ENCODE measurements around the gene BTRC.

BTRC gene

DNA sequence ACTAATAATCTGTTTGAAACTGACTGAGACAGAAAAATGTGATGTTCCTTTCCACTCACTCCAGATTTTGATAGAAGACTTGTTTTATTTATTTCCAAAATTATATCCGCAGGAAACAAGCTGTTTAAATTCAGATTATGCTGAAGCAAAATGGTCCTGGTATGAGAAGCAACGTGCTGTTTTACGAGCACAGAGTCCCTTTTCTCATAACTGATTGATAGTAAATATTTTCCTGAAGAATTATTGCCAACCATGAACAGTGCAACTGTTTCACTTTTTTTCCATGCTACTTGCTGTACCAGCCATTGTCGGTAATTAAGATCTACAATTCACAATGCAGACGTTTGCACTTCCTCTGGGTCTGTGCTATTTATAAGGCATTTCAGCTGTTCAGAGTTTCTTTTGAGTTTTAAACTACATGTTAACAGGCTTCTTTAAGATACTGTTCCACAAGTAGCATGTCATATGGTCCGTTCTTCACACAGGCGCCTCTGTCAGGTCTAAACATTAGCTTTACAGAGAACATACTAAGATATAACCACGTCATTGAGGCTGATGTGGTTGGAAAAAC is 130.3 kb downstream of the BTRC start:
- no peak for DNase-seq

- peak in 2 of 14 donors; percentile 6 to 16 for DNase-seq
These were observed 131.2 kb downstream of the BTRC start for GRCh38 chr10:101485207-101485606.

- peak in 9 of 14 donors; percentile 12 to 67 (median 34) for DNase-seq
These were observed 132.0 kb downstream of the BTRC start for GRCh38 chr10:101485681-101486554.

DNA sequence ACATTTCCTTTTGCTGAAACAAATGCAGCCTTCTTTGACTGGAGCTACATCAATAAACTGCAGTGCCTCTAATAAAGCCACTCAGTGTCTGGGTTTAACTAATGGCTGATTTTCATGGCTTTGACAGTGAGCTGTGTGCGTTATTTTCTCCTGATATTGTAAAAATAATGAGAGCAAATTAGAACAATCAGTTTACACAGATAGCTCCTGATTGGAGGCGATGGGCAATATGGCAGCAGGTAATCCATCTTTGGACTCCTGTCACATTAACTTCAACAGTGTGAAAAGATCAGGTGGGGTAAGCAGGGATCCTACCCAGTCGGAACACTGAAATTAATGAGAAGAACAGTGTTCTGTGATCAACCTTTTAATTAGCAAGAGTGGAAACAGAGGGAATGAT is 133.4 kb downstream of the BTRC start:
- DNase-seq, result no peak

DNA sequence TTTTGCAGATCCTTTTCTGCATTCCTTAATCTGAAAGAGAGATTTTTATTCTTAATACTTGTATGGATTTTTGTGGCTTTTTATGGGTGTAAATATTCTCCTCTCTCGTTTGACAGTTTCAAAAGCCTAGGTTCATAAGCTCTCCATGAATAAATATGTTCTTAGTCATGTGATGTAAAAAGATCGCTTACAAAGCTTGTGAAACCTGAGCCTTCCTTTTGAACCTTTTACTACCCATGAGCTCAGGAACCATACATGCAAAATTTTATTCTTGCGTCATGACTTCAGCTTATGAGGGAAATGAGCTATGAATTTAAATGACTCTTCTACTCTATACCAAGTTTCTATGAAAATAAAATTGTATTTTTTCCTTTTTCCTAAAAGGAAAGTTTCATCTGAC is 135.4 kb downstream of the BTRC start:
- no peak for DNase-seq

- DNase-seq, result no peak
These were observed 136.1 kb downstream of the BTRC start for GRCh38 chr10:101490026-101490425.

- no peak for DNase-seq
These were observed 138.2 kb downstream of the BTRC start for GRCh38 chr10:101492205-101492604.

GRCh38 chr10:101492814-101493213 is 138.8 kb downstream of the BTRC start:
- no peak for DNase-seq

DNA sequence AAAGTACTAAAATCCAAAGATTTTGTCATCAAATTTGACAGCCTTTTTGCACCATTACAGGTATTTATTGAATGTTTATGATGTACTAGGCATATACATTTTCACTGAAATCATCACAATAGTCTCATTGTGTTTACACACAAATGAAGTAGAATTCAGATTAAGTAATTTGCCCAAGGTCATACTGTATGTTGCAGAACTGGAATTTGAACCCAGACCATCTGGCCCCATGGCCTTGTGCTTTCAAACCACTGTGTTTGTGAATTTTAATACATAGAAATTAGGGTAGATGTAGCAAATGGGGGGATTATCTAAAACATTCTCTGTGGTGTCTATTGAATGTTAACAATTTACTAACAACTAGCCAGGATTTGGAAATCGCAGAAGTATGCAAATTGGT is 139.3 kb downstream of the BTRC start:
- DNase-seq, result no peak

GRCh38 chr10:101493782-101494281 is 139.9 kb downstream of the BTRC start:
- DNase-seq, result no peak

GRCh38 chr10:101494650-101495049 is 140.7 kb downstream of the BTRC start:
- no peak for DNase-seq

- no peak for DNase-seq
These were observed 141.5 kb downstream of the BTRC start for GRCh38 chr10:101495324-101495925.

- no peak for DNase-seq
These were observed 150.5 kb downstream of the BTRC start for GRCh38 chr10:101504438-101504837.

- DNase-seq, result no peak
These were observed 153.1 kb downstream of the BTRC start for GRCh38 chr10:101506829-101507661.

GRCh38 chr10:101507828-101508227 is 153.9 kb downstream of the BTRC start:
- DNase-seq, result no peak

- DNase-seq, result no peak
These were observed 158.0 kb downstream of the BTRC start for GRCh38 chr10:101511938-101512337.

GRCh38 chr10:101512738-101513137 is 158.8 kb downstream of the BTRC start:
- no peak for DNase-seq

DNA sequence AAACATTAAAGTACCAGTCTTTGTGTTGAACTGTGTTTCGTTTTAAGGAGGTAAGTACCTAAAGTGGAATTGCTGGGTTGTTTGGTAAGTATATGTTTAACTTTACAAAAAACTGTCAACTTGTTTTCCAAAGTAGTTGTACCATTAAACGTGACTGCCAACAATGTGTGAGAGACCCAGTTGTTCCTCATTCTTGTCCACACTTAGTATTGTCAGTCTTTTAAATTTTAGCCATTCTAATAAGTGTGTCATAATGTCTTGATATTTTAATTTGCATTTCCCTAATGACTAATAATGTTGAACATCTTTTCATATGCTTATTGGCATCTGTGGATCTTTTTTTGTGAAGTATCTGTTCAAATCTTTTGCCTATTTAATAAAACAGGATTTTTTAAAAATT is 159.8 kb downstream of the BTRC start:
- no peak for DNase-seq

GRCh38 chr10:101525848-101526247 is 171.9 kb downstream of the BTRC start:
- DNase-seq, result peak in 8 of 14 donors; percentile 1 to 36 (median 8)

DNA sequence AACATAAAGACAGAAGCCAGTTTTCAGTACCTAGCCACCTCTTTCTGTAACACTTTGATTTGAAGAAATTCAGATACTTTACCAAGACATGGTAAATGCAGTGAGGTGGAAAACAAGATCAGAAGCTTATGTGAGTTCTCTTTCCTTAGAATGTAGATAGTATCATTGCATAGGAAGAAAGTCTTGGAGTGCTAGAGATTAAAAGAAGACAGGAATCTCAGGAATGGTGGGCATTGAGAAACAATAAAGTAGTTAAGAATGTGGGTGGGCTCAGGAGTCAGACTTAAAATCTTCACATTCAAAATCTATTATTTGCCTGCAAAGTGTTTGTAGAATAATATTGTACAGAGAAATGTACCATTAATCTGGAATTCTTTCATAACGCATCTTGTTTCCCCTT is 175.2 kb downstream of the BTRC start:
- DNase-seq, result no peak

DNA sequence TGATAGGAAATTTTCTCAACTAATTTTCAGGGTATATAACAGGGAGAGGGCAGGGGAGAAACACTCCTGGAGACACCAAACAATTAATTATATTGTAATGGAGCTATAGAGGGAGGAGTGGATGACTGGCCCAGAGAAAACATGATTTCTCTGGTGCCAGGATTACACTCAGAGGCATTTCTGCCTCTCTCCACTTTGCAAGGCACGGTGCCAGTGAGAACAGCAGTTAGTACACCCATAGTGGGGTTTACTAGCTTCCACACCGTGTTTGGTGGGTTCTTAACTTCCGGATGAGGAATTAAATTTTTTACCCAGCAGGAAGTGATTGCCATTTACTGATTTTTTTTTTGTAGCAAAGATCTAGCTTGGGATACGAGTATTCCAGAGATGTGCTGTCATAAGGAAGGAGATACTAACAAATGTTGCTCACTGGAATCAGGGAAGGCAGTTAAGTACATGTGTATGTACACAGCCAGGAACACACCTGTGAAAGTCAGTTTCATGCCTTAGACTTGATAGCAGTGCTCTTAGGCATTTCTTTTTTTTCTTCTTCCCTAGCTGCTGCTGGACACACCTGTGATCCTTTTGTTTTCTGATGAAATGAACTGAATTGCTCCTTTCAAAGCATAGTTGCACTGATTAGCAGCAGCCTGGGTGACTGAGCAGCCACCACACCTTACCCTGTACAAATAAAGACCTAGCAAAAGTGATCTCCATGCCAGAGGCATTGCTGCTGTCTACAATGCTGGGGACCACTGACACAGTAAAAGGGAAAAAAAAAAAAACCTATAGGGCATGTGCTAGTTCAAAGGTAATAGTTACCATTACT is 176.0 kb downstream of the BTRC start:
- DNase-seq, result peak in 2 of 14 donors; percentile 2 to 5

DNA sequence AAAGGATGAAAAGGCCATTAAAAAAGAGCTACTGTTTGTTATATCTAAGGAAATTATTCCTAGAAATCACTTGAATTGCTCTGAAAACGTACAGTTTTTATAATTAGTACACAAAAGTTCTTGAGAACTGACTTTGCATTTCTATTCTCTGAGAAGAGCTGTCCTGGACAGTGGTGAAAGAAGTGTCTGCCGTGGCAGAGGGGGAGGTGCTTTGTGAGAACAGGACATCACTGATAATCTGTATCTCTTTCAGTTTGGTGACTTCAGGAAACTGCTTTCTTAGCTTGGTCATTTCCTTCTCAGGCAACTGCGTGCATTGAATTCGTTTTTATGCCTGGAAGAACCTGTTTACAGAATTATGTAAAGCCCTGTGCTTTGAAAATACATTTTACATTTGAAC is 182.0 kb downstream of the BTRC start:
- DNase-seq, result no peak
